Measurements from ENCODE around the gene SLC9A5. TPM values are rescaled to one million over a fixed set of nuclear protein-coding genes. Genes with fewer than 3 reads are reported as not detected.

The SLC9A5 gene
- total and polyA plus RNA-seq, 2 experiments from 2014 or later: 4.5 to 5.4 TPM

DNA sequence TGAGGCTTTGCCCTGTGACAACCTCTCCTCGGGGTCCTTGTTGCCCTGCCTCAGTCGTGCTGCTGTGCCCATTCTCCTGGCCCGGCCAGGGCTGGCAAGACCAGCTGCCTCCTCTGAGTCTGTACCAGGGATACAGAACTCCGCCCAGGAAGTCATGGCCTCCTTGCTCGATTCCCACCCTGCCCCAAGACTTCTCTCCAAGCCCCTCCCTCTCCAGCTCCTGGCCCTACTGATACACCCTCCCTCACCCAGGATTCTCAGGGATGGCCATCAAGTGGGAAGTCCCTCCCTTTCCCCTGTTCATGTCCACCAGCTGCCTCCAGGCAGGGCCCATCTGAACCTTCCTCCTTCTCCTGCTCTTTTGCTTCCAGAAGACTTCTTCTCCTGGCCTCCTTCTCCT lies 33.1 kb upstream of the SLC9A5 start:
- TF ChIP-seq ZNF331 (CRISPR knock-in tag; IDR thresholded peaks at IDR 0.05; ENCODE audit: low read depth): no peak
- Mint-ChIP-seq H3K27me3 (ENCODE audit: insufficient read depth, low read depth, poor library complexity) (peaks cover 15% of the 10 kb centered on the region), H3K9me3 (no peaks in the 10 kb centered on the region), H3K4me3 (no peak overlapping the region; the same call in 2 of the 3 replicates), H3K27ac (no peak overlapping the region), H3K36me3 (ENCODE audit: low read depth) (no peaks in the 10 kb centered on the region), H3K4me1 (peaks cover 2% of the 10 kb centered on the region; the same call in 2 of the 3 replicates)
- H4K20me1 ChIP-seq (replicated peaks; ENCODE audit: insufficient read depth): no peaks in the 10 kb centered on the region; the same call in 1 of the 2 replicates
- no peaks in the 10 kb centered on the region for H3K9me2 ChIP-seq (ENCODE audit: insufficient read depth)
- H3F3A ChIP-seq (replicated peaks; ENCODE audit: low read depth): no peaks in the 10 kb centered on the region
- H3K4me3 ChIP-seq: no peak overlapping the region
- no peak for DNase-seq (ENCODE audit: low spot score)
- no peaks in the 10 kb centered on the region for H3K27me3 ChIP-seq (ENCODE audit: insufficient read depth)
- no peaks in the 10 kb centered on the region for H3K36me3 ChIP-seq (ENCODE audit: insufficient read depth)
- no peaks in the 10 kb centered on the region for H3K79me2 ChIP-seq (replicated peaks; ENCODE audit: insufficient read depth)
- peak; percentile 65 for ATAC-seq
- no peak overlapping the region for H3K27ac ChIP-seq (ENCODE audit: low read depth)
- H3K4me1 ChIP-seq (ENCODE audit: insufficient read depth): no peaks in the 10 kb centered on the region
- no peak overlapping the region for H2AFZ ChIP-seq
- H3K4me2 ChIP-seq: no peak overlapping the region

DNA sequence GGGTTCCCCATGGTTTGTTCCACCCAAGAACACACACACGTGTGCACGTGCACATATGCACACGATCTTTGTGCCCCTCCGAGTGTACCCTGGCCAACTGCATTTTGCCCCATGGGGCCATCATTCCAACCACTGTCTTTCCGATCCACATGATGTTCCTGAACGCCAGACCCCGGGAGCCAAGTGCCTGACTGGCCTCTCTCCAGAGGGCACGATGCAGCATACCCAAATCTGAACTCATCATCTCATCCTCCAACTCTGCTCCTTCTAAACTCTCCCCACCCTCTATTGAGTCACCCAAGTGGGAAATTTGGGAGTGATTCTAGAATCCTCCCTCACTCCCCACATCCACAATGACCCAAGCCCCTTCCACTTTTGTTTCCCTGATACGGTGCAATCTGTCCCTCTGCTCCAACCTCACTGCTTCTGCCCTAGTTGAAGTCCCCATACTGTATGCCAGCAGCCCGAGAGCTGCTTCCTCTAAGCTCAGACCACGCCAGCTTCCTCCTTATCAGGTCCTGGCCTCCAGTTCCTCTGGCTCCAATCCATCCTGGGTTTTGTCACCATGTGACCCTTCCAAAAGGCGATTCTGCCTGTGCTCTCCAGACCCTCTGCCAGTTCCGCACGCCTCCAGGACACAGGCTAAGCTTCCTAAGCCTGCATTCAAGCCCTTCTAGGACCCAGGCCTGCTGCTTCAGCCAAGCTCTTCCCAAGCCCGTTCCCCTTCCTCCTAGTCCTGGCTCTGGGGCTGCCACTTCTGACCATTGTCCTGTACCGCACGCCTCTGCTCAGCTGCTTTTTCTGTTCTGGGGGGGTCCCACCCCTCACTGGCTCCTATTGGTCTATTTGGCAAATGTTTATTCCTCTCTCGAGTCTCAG lies 31.9 kb upstream of the SLC9A5 start:
- no peak for DNase-seq (ENCODE audit: low spot score)
- Histone ChIP-seq H4K20me1 (replicated peaks; ENCODE audit: insufficient read depth) (no peaks in the 10 kb centered on the region; the same call in 1 of the 2 replicates), H3F3A (replicated peaks; ENCODE audit: low read depth) (no peaks in the 10 kb centered on the region), H3K27me3 (ENCODE audit: insufficient read depth) (no peaks in the 10 kb centered on the region), H2AFZ (no peak overlapping the region), H3K79me2 (replicated peaks; ENCODE audit: insufficient read depth) (no peaks in the 10 kb centered on the region), H3K36me3 (ENCODE audit: insufficient read depth) (no peaks in the 10 kb centered on the region), H3K9me2 (ENCODE audit: insufficient read depth) (no peaks in the 10 kb centered on the region), H3K4me2 (no peak overlapping the region), H3K4me3 (no peak overlapping the region), H3K4me1 (ENCODE audit: insufficient read depth) (no peaks in the 10 kb centered on the region), H3K27ac (ENCODE audit: low read depth) (no peak overlapping the region)
- no peak overlapping the region for H3K27ac Mint-ChIP-seq
- no peak; the same call in 2 of the 3 replicates for ATAC-seq
- TF ChIP-seq ZNF331 (CRISPR knock-in tag; IDR thresholded peaks at IDR 0.05; ENCODE audit: low read depth) (no peak), EZH2 (IDR thresholded peaks at IDR 0.05; ENCODE audit: low read depth, unreplicated experiment) (no peak), CREB1 (CRISPR knock-in tag; IDR thresholded peaks at IDR 0.05; ENCODE audit: low read depth) (no peak), ZNF114 (CRISPR knock-in tag; IDR thresholded peaks at IDR 0.05) (no peak), STAT1 (IDR thresholded peaks at IDR 0.05; ENCODE audit: unreplicated experiment) (no peak), NANOG (IDR thresholded peaks at IDR 0.05; ENCODE audit: borderline replicate concordance) (no peak), POLR2AphosphoS5 (IDR thresholded peaks at IDR 0.05; ENCODE audit: low read depth) (no peak)
- TF ChIP-seq, protein P1, sequence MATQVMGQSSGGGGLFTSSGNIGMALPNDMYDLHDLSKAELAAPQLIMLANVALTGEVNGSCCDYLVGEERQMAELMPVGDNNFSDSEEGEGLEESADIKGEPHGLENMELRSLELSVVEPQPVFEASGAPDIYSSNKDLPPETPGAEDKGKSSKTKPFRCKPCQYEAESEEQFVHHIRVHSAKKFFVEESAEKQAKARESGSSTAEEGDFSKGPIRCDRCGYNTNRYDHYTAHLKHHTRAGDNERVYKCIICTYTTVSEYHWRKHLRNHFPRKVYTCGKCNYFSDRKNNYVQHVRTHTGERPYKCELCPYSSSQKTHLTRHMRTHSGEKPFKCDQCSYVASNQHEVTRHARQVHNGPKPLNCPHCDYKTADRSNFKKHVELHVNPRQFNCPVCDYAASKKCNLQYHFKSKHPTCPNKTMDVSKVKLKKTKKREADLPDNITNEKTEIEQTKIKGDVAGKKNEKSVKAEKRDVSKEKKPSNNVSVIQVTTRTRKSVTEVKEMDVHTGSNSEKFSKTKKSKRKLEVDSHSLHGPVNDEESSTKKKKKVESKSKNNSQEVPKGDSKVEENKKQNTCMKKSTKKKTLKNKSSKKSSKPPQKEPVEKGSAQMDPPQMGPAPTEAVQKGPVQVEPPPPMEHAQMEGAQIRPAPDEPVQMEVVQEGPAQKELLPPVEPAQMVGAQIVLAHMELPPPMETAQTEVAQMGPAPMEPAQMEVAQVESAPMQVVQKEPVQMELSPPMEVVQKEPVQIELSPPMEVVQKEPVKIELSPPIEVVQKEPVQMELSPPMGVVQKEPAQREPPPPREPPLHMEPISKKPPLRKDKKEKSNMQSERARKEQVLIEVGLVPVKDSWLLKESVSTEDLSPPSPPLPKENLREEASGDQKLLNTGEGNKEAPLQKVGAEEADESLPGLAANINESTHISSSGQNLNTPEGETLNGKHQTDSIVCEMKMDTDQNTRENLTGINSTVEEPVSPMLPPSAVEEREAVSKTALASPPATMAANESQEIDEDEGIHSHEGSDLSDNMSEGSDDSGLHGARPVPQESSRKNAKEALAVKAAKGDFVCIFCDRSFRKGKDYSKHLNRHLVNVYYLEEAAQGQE (IDR thresholded peaks at IDR 0.05; ENCODE audit: unreplicated experiment): no peak
- TF ChIP-seq, protein P2, sequence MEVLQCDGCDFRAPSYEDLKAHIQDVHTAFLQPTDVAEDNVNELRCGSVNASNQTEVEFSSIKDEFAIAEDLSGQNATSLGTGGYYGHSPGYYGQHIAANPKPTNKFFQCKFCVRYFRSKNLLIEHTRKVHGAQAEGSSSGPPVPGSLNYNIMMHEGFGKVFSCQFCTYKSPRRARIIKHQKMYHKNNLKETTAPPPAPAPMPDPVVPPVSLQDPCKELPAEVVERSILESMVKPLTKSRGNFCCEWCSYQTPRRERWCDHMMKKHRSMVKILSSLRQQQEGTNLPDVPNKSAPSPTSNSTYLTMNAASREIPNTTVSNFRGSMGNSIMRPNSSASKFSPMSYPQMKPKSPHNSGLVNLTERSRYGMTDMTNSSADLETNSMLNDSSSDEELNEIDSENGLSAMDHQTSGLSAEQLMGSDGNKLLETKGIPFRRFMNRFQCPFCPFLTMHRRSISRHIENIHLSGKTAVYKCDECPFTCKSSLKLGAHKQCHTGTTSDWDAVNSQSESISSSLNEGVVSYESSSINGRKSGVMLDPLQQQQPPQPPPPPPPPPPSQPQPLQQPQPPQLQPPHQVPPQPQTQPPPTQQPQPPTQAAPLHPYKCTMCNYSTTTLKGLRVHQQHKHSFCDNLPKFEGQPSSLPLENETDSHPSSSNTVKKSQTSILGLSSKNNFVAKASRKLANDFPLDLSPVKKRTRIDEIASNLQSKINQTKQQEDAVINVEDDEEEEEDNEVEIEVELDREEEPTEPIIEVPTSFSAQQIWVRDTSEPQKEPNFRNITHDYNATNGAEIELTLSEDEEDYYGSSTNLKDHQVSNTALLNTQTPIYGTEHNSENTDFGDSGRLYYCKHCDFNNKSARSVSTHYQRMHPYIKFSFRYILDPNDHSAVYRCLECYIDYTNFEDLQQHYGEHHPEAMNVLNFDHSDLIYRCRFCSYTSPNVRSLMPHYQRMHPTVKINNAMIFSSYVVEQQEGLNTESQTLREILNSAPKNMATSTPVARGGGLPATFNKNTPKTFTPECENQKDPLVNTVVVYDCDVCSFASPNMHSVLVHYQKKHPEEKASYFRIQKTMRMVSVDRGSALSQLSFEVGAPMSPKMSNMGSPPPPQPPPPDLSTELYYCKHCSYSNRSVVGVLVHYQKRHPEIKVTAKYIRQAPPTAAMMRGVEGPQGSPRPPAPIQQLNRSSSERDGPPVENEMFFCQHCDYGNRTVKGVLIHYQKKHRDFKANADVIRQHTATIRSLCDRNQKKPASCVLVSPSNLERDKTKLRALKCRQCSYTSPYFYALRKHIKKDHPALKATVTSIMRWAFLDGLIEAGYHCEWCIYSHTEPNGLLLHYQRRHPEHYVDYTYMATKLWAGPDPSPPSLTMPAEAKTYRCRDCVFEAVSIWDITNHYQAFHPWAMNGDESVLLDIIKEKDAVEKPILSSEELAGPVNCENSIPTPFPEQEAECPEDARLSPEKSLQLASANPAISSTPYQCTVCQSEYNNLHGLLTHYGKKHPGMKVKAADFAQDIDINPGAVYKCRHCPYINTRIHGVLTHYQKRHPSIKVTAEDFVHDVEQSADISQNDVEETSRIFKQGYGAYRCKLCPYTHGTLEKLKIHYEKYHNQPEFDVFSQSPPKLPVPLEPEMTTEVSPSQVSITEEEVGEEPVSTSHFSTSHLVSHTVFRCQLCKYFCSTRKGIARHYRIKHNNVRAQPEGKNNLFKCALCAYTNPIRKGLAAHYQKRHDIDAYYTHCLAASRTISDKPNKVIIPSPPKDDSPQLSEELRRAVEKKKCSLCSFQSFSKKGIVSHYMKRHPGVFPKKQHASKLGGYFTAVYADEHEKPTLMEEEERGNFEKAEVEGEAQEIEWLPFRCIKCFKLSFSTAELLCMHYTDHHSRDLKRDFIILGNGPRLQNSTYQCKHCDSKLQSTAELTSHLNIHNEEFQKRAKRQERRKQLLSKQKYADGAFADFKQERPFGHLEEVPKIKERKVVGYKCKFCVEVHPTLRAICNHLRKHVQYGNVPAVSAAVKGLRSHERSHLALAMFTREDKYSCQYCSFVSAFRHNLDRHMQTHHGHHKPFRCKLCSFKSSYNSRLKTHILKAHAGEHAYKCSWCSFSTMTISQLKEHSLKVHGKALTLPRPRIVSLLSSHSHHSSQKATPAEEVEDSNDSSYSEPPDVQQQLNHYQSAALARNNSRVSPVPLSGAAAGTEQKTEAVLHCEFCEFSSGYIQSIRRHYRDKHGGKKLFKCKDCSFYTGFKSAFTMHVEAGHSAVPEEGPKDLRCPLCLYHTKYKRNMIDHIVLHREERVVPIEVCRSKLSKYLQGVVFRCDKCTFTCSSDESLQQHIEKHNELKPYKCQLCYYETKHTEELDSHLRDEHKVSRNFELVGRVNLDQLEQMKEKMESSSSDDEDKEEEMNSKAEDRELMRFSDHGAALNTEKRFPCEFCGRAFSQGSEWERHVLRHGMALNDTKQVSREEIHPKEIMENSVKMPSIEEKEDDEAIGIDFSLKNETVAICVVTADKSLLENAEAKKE (CRISPR knock-in tag; IDR thresholded peaks at IDR 0.05): no peak
- H3K9me3 Mint-ChIP-seq: no peaks in the 10 kb centered on the region; the same call in 2 of the 3 replicates
- no peaks in the 10 kb centered on the region for H3K36me3 Mint-ChIP-seq (ENCODE audit: low read depth)
- no peak overlapping the region; the same call in 2 of the 3 replicates for H3K4me3 Mint-ChIP-seq
- peaks cover 15% of the 10 kb centered on the region for H3K27me3 Mint-ChIP-seq (ENCODE audit: insufficient read depth, low read depth, poor library complexity)
- peaks cover 2% of the 10 kb centered on the region; the same call in 2 of the 3 replicates for H3K4me1 Mint-ChIP-seq
